ENCODE data around the gene HSD11B1L.
"Not testable (repeated sequence)": the region's sequence is repeated elsewhere in the genome, so short reads cannot be mapped to it uniquely, and the experiment has no call there.

Gene HSD11B1L

DNA sequence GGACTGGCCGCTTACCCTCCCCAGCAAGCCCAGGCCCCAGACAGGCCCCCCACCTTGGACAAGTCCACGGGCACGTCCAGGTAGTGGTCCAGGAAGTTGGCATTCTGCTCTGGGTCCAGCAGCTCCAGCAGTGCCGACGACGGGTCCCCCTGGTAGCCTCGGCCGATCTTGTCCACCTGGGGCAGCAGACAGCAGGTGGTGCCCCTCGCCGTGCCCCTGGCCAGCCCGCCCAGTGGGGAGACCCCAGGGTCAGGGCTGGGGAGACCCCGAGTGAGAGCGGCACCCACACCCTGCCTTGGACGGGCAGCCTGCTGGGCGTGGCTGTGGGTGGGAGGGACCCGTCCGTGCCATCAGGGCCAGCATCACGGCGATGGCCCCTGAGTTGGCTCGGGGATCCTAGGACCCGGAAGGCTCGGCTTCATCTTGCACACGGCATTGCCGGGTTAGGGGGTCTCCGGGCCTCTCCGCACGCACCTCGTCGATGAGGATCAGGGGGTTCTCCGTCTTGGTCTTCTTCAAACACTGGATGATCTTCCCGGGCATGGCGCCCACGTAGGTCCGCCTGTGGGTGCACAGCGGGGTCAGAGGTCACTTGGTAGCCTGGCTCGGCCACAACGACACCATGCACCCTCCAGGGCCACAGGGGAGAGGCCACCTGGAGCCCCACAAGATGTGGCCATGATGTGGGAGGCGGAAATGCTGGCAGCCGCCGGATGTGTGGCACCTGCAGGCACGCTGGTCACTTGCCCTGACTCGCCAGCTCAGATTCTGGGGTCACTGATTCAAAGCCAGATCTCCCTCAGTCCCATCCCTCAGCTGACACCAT is 15.6 kb downstream of the HSD11B1L start:
- Histone ChIP-seq H3K4me1 (ENCODE audit: control insufficient read depth in 1 of 2, insufficient read depth in 2 of 2, low read length in 2 of 2) (peaks cover 0 to 20% of the 10 kb centered on the region in 2 donors), H3K36me3 (ENCODE audit: control insufficient read depth in 1 of 2, insufficient read depth in 2 of 2, low read length in 2 of 2) (peaks cover 18 to 76% of the 10 kb centered on the region in 2 donors), H3K27ac (ENCODE audit: low read length) (no peak overlapping the region), H3K9me3 (ENCODE audit: control insufficient read depth in 1 of 2, low read length in 2 of 2) (no peaks in the 10 kb centered on the region), H3K27me3 (ENCODE audit: low read depth, low read length) (no peaks in the 10 kb centered on the region), H3K4me3 (ENCODE audit: low read depth in 1 of 2, low read length in 2 of 2) (no peak overlapping the region)

DNA sequence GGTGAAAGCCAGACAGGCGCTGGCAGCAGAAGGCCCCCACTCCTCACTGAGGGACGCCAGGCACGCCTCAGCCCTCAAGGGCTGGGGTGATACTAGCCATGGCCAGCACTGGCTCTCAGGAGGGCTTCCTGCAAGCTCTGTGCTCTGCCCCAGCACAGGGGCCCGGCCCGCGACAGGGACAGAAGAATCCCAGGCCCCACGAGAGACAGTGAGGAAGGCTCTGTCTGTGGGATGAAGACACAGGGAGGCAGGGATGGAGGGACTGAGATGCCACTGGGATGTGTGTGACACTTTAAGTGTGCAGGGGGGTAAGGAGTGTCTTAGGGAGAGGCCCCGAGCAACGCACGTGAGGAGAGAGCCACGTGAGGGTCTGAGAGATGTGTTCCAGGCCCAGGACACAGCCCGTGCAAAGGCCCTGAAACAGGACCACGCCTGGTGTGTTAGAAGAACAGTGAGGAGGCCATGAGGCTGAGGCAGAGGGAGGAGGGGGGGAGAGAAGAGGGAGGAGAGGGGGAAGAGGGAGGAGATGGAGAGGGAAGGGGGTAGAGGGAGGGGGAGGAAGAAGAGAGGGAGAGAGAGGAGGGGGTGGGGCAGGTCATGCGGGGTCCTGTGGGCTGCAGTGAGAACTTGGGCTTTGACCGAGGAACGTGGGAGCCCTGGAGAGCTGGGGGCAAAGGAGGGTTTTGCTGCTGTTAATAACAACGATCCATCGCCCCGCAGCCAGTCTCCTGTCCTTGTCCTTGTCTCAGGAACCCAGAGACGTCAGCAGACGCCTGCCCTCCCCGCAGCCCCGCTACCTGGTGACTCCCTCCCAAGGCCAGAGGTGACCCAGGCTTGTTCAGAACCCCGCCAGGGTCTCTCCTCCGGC is 16.4 kb downstream of the HSD11B1L start:
- Histone ChIP-seq H3K4me3 (ENCODE audit: low read depth in 1 of 2, low read length in 2 of 2) (no peak overlapping the region), H3K27ac (ENCODE audit: low read length) (no peak overlapping the region), H3K27me3 (ENCODE audit: low read depth, low read length) (no peaks in the 10 kb centered on the region), H3K9me3 (ENCODE audit: control insufficient read depth in 1 of 2, low read length in 2 of 2) (no peaks in the 10 kb centered on the region), H3K36me3 (ENCODE audit: control insufficient read depth in 1 of 2, insufficient read depth in 2 of 2, low read length in 2 of 2) (peaks cover 15 to 72% of the 10 kb centered on the region in 2 donors), H3K4me1 (ENCODE audit: control insufficient read depth in 1 of 2, insufficient read depth in 2 of 2, low read length in 2 of 2) (peaks cover 0 to 12% of the 10 kb centered on the region in 2 donors)

DNA sequence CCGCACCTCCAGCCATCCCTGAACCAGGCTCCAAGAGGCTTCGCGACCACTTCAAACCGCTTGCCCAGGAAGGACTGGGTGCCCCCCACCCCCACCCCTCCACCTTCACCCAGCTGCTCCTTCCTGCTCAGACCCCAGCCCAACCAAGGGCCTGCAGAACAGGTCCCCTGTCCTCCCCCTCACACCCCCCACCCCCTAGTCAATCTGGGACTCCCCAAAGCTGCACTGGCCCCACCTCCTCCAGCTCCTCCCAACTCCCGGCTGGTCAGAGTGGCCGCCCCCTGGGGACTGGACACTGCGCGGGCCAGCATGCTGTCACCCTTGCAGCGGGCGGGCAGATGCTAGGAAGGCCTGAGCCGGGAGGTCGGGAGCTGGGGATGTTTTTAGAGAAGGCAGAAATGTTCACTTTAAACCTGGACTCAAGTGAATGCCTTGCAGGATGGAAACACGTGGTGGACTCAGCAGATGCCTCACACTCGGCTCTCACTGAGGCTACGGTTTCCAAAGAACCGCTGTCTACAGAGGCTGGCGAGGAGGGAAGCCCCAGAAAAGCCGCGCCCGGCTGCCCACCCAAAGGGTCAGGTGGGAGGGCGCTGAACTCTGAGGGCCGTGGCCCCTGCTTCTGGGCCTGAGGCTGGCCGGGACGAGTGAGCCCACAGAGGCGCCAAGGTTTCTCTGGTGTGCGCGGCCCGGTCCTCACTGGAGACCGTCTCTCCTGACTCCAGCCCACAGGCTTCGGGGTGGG is 17.2 kb downstream of the HSD11B1L start:
- peaks cover 9 to 65% of the 10 kb centered on the region in 2 donors for H3K36me3 ChIP-seq (ENCODE audit: control insufficient read depth in 1 of 2, insufficient read depth in 2 of 2, low read length in 2 of 2)
- H3K4me3 ChIP-seq (ENCODE audit: low read depth in 1 of 2, low read length in 2 of 2), result no peak overlapping the region
- no peaks in the 10 kb centered on the region for H3K27me3 ChIP-seq (ENCODE audit: low read depth, low read length)
- H3K27ac ChIP-seq (ENCODE audit: low read length), result no peak overlapping the region
- peaks cover 0 to 5% of the 10 kb centered on the region in 2 donors for H3K4me1 ChIP-seq (ENCODE audit: control insufficient read depth in 1 of 2, insufficient read depth in 2 of 2, low read length in 2 of 2)
- no peaks in the 10 kb centered on the region for H3K9me3 ChIP-seq (ENCODE audit: control insufficient read depth in 1 of 2, low read length in 2 of 2)

DNA sequence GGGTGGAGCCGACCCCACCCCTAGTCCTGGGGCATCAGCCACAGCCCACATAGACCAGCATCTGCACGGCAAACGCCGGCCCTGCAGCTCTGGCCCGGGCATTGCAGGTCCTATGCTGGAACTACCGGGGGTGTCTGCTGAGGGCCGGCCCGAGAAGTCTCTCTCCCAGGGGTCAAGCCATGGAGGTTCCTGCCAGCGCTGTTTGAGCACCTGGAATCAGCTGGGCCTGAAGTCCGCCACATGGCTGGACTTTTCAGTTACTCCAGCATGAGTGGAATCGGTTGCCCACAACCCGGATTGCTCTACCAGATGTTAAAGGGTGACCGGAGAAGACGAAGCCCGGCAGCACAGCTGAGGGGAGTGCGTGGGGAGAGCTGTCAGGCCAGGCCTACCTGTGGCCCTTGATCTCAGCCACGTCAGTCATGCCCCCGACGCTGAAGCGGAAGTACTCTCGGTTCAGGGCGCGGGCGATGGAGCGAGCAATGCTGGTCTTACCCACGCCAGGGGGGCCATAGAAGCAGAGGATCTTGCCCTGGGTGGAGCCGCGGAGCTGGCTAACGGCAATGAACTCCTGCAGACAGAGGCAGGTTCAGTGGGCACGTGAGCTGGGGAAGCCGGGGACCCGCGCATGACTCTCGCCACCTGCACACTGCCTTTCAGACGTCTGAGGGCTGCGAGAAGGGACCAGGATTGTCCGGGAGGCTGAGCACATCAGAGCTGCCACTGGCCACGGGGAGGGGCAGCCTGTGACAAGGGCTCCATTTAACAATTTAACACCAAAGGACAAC is 18.0 kb downstream of the HSD11B1L start:
- Histone ChIP-seq H3K4me3 (ENCODE audit: low read depth in 1 of 2, low read length in 2 of 2) (no peak overlapping the region), H3K4me1 (ENCODE audit: control insufficient read depth in 1 of 2, insufficient read depth in 2 of 2, low read length in 2 of 2) (no peaks in the 10 kb centered on the region), H3K9me3 (ENCODE audit: control insufficient read depth in 1 of 2, low read length in 2 of 2) (no peaks in the 10 kb centered on the region), H3K27ac (ENCODE audit: low read length) (no peak overlapping the region), H3K27me3 (ENCODE audit: low read depth, low read length) (no peaks in the 10 kb centered on the region), H3K36me3 (ENCODE audit: control insufficient read depth in 1 of 2, insufficient read depth in 2 of 2, low read length in 2 of 2) (peaks cover 6 to 65% of the 10 kb centered on the region in 2 donors)

- no peaks in the 10 kb centered on the region for H3K9me3 ChIP-seq (ENCODE audit: control insufficient read depth in 1 of 2, low read length in 2 of 2)
- peaks cover under 1 to 64% of the 10 kb centered on the region in 2 donors for H3K36me3 ChIP-seq (ENCODE audit: control insufficient read depth in 1 of 2, insufficient read depth in 2 of 2, low read length in 2 of 2)
- H3K4me1 ChIP-seq (ENCODE audit: control insufficient read depth in 1 of 2, insufficient read depth in 2 of 2, low read length in 2 of 2), result no peaks in the 10 kb centered on the region
- no peak overlapping the region for H3K27ac ChIP-seq (ENCODE audit: low read length)
- H3K4me3 ChIP-seq (ENCODE audit: low read depth in 1 of 2, low read length in 2 of 2), result no peak overlapping the region
- H3K27me3 ChIP-seq (ENCODE audit: low read depth, low read length), result no peaks in the 10 kb centered on the region
These were observed 19.7 kb downstream of the HSD11B1L start for GRCh38 chr19:5700455-5701092.

GRCh38 chr19:5702053-5702410 is 21.2 kb downstream of the HSD11B1L start:
- H3K27me3 ChIP-seq (ENCODE audit: low read depth, low read length); H3K27ac ChIP-seq (ENCODE audit: low read length); H3K4me3 ChIP-seq (ENCODE audit: low read depth in 1 of 2, low read length in 2 of 2); H3K4me1 ChIP-seq (ENCODE audit: control insufficient read depth in 1 of 2, insufficient read depth in 2 of 2, low read length in 2 of 2); H3K9me3 ChIP-seq (ENCODE audit: control insufficient read depth in 1 of 2, low read length in 2 of 2): not testable (repeated sequence)
- H3K36me3 ChIP-seq (ENCODE audit: control insufficient read depth in 1 of 2, insufficient read depth in 2 of 2, low read length in 2 of 2), result peaks cover 4 to 64% of the 10 kb centered on the region in 2 donors

GRCh38 chr19:5703819-5704818 is 23.3 kb downstream of the HSD11B1L start:
- peaks cover 8 to 66% of the 10 kb centered on the region in 2 donors for H3K36me3 ChIP-seq (ENCODE audit: control insufficient read depth in 1 of 2, insufficient read depth in 2 of 2, low read length in 2 of 2)
- no peaks in the 10 kb centered on the region for H3K4me1 ChIP-seq (ENCODE audit: control insufficient read depth in 1 of 2, insufficient read depth in 2 of 2, low read length in 2 of 2)
- H3K27ac ChIP-seq (ENCODE audit: low read length), result no peak overlapping the region
- no peaks in the 10 kb centered on the region for H3K27me3 ChIP-seq (ENCODE audit: low read depth, low read length)
- H3K4me3 ChIP-seq (ENCODE audit: low read depth in 1 of 2, low read length in 2 of 2), result no peak overlapping the region
- no peaks in the 10 kb centered on the region for H3K9me3 ChIP-seq (ENCODE audit: control insufficient read depth in 1 of 2, low read length in 2 of 2)

GRCh38 chr19:5705552-5705951 is 24.7 kb downstream of the HSD11B1L start:
- Histone ChIP-seq H3K9me3 (ENCODE audit: control insufficient read depth in 1 of 2, low read length in 2 of 2) (no peaks in the 10 kb centered on the region), H3K4me1 (ENCODE audit: control insufficient read depth in 1 of 2, insufficient read depth in 2 of 2, low read length in 2 of 2) (no peaks in the 10 kb centered on the region), H3K4me3 (ENCODE audit: low read depth in 1 of 2, low read length in 2 of 2) (no peak overlapping the region), H3K27me3 (ENCODE audit: low read depth, low read length) (no peaks in the 10 kb centered on the region), H3K27ac (ENCODE audit: low read length) (no peak overlapping the region), H3K36me3 (ENCODE audit: control insufficient read depth in 1 of 2, insufficient read depth in 2 of 2, low read length in 2 of 2) (peaks cover 8 to 64% of the 10 kb centered on the region in 2 donors)

DNA sequence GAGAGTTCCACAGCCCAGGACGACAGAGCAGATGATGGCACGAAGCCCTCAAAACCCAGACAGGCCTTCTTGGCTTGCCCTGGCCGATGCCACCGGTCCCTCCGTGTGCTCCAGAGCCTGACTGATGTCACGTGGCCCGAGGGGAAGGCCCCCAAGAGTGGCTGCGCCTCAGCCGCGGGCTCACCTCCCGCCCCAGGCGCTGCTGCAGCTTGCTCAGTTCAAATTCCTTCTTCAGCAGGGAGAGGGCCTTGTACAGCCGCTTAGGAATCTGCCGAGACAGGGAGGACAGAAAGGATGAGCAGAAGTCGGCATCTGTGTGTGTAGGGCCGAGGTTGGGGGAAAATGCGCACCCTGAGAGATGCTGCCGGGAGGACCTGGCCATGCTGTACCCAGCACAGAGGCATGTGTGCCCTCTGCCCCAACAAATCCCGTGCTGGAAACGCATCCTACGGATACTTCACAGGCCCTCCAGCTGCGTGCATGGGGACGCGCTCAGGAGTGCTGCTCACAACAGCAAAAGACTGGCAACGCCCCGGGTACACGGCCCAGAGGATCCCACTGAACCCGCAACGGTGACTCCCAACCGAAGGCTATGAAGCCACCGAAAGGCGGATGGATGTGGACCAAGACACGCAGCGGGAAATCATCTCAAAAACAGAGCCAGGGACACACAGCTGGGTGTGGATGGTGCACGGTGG is 26.2 kb downstream of the HSD11B1L start:
- H3K4me3 ChIP-seq (ENCODE audit: low read depth in 1 of 2, low read length in 2 of 2), result no peak overlapping the region
- H3K27me3 ChIP-seq (ENCODE audit: low read depth, low read length), result no peaks in the 10 kb centered on the region
- no peaks in the 10 kb centered on the region for H3K9me3 ChIP-seq (ENCODE audit: control insufficient read depth in 1 of 2, low read length in 2 of 2)
- peaks cover 16 to 74% of the 10 kb centered on the region in 2 donors for H3K36me3 ChIP-seq (ENCODE audit: control insufficient read depth in 1 of 2, insufficient read depth in 2 of 2, low read length in 2 of 2)
- H3K27ac ChIP-seq (ENCODE audit: low read length), result no peak overlapping the region
- no peaks in the 10 kb centered on the region for H3K4me1 ChIP-seq (ENCODE audit: control insufficient read depth in 1 of 2, insufficient read depth in 2 of 2, low read length in 2 of 2)
